IMR-90 (cell line): ENCODE data around the gene C15orf40. TPM values are rescaled to one million over a fixed set of nuclear protein-coding genes. Genes with fewer than 3 reads are reported as not detected.
"Not testable (repeated sequence)": the region's sequence is repeated elsewhere in the genome, so short reads cannot be mapped to it uniquely, and the experiment has no call there.

Experiments used
- ATAC-seq: fragments of 200-7000 bp; cut with Tn5 transposase; 2 replicates; pipeline ENCODE4 v1.9.1; 2020; ENCODE audit warnings: low read depth, mild to moderate bottlenecking, moderate library complexity
- BruUV-seq: library from RNA; stranded (reverse); fragments of 400-500 nt; replicated peaks from 2 replicates; lab custom pipeline; 2021; lab: Mats Ljungman, UMichigan
- CTCF ChIA-PET: fragments of 300-600 bp; formaldehyde crosslinking; extraction: SDS; loops from one replicate; lab custom pipeline; 2021; ENCODE audit warnings: antibody characterized with exemption; lab: Yijun Ruan, JAX
- POLR2A ChIA-PET: fragments of 300-600 bp; sonication (Branson Sonifier 250); formaldehyde crosslinking; loops from one replicate; lab custom pipeline; 2022; ENCODE audit warnings: antibody characterized with exemption; ENCODE audit not compliant: unreplicated experiment; lab: Charles Lee
- DNase-seq: peaks from one replicate; pipeline ENCODE4 v3.0.0; 2013
- H2AFZ ChIP-seq: replicated peaks from 2 replicates; pipeline ENCODE3; 2013; ENCODE audit warnings: low read length, mild to moderate bottlenecking; ENCODE audit not compliant: poor library complexity
- H2AK5ac ChIP-seq: 2 replicates; pipeline ENCODE4 v1.6.1; 2013; ENCODE audit warnings: low read depth, low read length, inconsistent platforms
- H2AK9ac ChIP-seq: replicated peaks from 2 replicates; pipeline ENCODE3; 2013; ENCODE audit warnings: mild to moderate bottlenecking, low read depth, low read length, moderate library complexity; ENCODE audit not compliant: poor library complexity
- H2BK120ac ChIP-seq: 2 replicates; pipeline ENCODE4 v1.6.1; 2013; ENCODE audit warnings: low read depth, low read length, inconsistent platforms
- H2BK15ac ChIP-seq: 3 replicates; pipeline ENCODE4 v1.6.1; 2013; ENCODE audit warnings: low read depth, low read length, inconsistent platforms
- H2BK20ac ChIP-seq: 2 replicates; pipeline ENCODE4 v1.6.1; 2013; ENCODE audit warnings: low read depth, mild to moderate bottlenecking, inconsistent platforms, low read length, moderate library complexity
- H2BK5ac ChIP-seq: 2 replicates; pipeline ENCODE4 v1.6.1; 2013; ENCODE audit warnings: mild to moderate bottlenecking, low read depth, low read length, inconsistent platforms; ENCODE audit not compliant: poor library complexity, severe bottlenecking
- H3K14ac ChIP-seq: replicated peaks from 2 replicates; pipeline ENCODE4 v1.6.1; 2013; ENCODE audit warnings: low read depth, low read length, inconsistent platforms
- H3K18ac ChIP-seq: 2 replicates; pipeline ENCODE4 v1.6.1; 2013; ENCODE audit warnings: low read depth, low read length, control low read depth
- H3K23ac ChIP-seq: 2 replicates; pipeline ENCODE4 v1.6.1; 2013; ENCODE audit warnings: low read depth, low read length, inconsistent platforms
- H3K27ac ChIP-seq: 2 replicates; pipeline ENCODE4 v1.5.1; 2013; ENCODE audit warnings: mild to moderate bottlenecking, control low read depth, low read length; ENCODE audit not compliant: insufficient read depth
- H3K27me3 ChIP-seq: 2 replicates; pipeline ENCODE4 v1.6.1; 2013; ENCODE audit warnings: low read length; ENCODE audit not compliant: control insufficient read depth, insufficient read depth
- H3K36me3 ChIP-seq: 2 replicates; pipeline ENCODE4 v1.6.1; 2013; ENCODE audit warnings: low read length, mixed read lengths; ENCODE audit not compliant: control insufficient read depth, insufficient read depth
- H3K4ac ChIP-seq: 2 replicates; pipeline ENCODE4 v1.6.1; 2013; ENCODE audit warnings: low read depth, low read length, inconsistent platforms
- H3K4me1 ChIP-seq: 2 replicates; pipeline ENCODE4 v1.6.1; 2013; ENCODE audit warnings: low read length, mixed read lengths; ENCODE audit not compliant: control insufficient read depth, insufficient read depth
- H3K4me2 ChIP-seq: 2 replicates; pipeline ENCODE4 v1.6.1; 2013; ENCODE audit warnings: low read depth, mild to moderate bottlenecking, control low read depth, low read length, moderate library complexity
- H3K4me3 ChIP-seq: 2 replicates; pipeline ENCODE4 v1.5.1; 2013; ENCODE audit warnings: low read depth, mild to moderate bottlenecking, control low read depth, low read length, moderate library complexity; ENCODE audit not compliant: insufficient read depth
- H3K56ac ChIP-seq: 2 replicates; pipeline ENCODE4 v1.6.1; 2013; ENCODE audit warnings: low read length, inconsistent platforms; ENCODE audit not compliant: insufficient read depth; ENCODE audit errors: extremely low read depth
- H3K79me1 ChIP-seq, 2 experiments: 2 replicates each; pipeline ENCODE4 v1.6.1; 2013; ENCODE audit warnings: low read length in 2 of 2, inconsistent platforms in 1 of 2, low read depth in 1 of 2
- H3K9ac ChIP-seq: 2 replicates; pipeline ENCODE4 v1.6.1; 2013; ENCODE audit warnings: low read depth, low read length, control low read depth
- H3K9me1 ChIP-seq: 2 replicates; pipeline ENCODE4 v1.6.1; 2013; ENCODE audit warnings: low read length, inconsistent platforms; ENCODE audit not compliant: insufficient read depth
- H3K9me3 ChIP-seq: 2 replicates; pipeline ENCODE4 v1.6.1; 2013; ENCODE audit warnings: low read length; ENCODE audit not compliant: control insufficient read depth, insufficient read depth
- H4K20me1 ChIP-seq: 2 replicates; pipeline ENCODE4 v1.6.1; 2013; ENCODE audit warnings: low read length, inconsistent platforms; ENCODE audit not compliant: insufficient read depth
- H4K5ac ChIP-seq: 2 replicates; pipeline ENCODE4 v1.6.1; 2013; ENCODE audit warnings: mild to moderate bottlenecking, low read depth, low read length, control low read depth
- H4K8ac ChIP-seq, 2 experiments: 2 replicates each; pipeline ENCODE4 v1.6.1; 2013; ENCODE audit warnings: low read depth in 2 of 2, low read length in 2 of 2, control low read depth in 1 of 2, inconsistent platforms in 1 of 2
- H4K91ac ChIP-seq: 2 replicates; pipeline ENCODE4 v1.6.1; 2013; ENCODE audit warnings: low read depth, low read length, inconsistent platforms; ENCODE audit not compliant: insufficient read depth
- CEBPB ChIP-seq: IDR thresholded peaks from 2 replicates; pipeline ENCODE4 v1.6.1; 2012; ENCODE audit warnings: low read depth, low read length, improper control_type of control experiment
- CHD1 ChIP-seq: IDR thresholded peaks from 2 replicates; pipeline ENCODE4 v1.6.1; 2012; ENCODE audit warnings: low read depth, low read length, improper control_type of control experiment
- FOS ChIP-seq: fragments of 150-350 bp; IDR thresholded peaks from 2 replicates; pipeline ENCODE4 v1.6.1; 2016; ENCODE audit warnings: low read depth, low read length
- MAFK ChIP-seq: IDR thresholded peaks from 2 replicates; pipeline ENCODE4 v1.6.1; 2012; ENCODE audit warnings: low read depth, low read length, improper control_type of control experiment
- POLR2A ChIP-seq: IDR thresholded peaks from 2 replicates; pipeline ENCODE4 v1.6.1; 2012; ENCODE audit warnings: mild to moderate bottlenecking, low read depth, low read length
- WGBS, 2 experiments: methylation state at CpG; one replicate each; pipeline versions ENCODE4 v1.1.5 to v1.1.7; 2013; ENCODE audit warnings: missing lambda C conversion rate in 2 of 2; ENCODE audit not compliant: insufficient read length in 1 of 2; ENCODE audit errors: extremely low coverage in 2 of 2; 5-methylcytosine and 5-hydroxymethylcytosine counted together
- dilution Hi-C: fragments of 300-500 bp; cut with HindIII; formaldehyde crosslinking; loops from one replicate; pipeline ENCODE4 v1.14.3; 2018; ENCODE audit warnings: low sequenced_read_pairs; ENCODE audit not compliant: unreplicated experiment
- in situ Hi-C: fragments of 300-500 bp; cut with MboI; formaldehyde crosslinking; loops from 3 replicates; pipeline ENCODE4 v1.14.3; 2019; ENCODE audit warnings: low sequenced_read_pairs, inconsistent platforms, mixed read lengths
- intact Hi-C: fragments of 100-400 bp; cut with micrococcal nuclease; formaldehyde crosslinking; loops from 2 replicates; pipeline ENCODE4 v1.10.0; 2022
- polyA plus RNA-seq, 3 experiments: library from polyadenylated mRNA; depleted of rRNA; stranded (reverse); fragments of >200 nt; gene quantifications; 2 replicates each; pipeline ENCODE4 v1.2.3, GENCODE V29; 2012; ENCODE audit warnings: low replicate concordance in 1 of 3
- total RNA-seq: library from RNA; depleted of rRNA; stranded (reverse); fragments of >200 nt; gene quantifications from 2 replicates; pipeline ENCODE4 v1.2.3, GENCODE V29; 2012

C15orf40 gene
- total and polyA plus RNA-seq, 2 of the 4 experiments (the other 2 are of a cell fraction): 7.0 to 10.7 TPM

- Histone ChIP-seq H3K27me3 (peaks cover 2% of the 10 kb centered on the region), H3K4me1 (no peaks in the 10 kb centered on the region), H3K36me3 (no peaks in the 10 kb centered on the region), H3K4me3 (no peak overlapping the region), H2BK15ac (no peak overlapping the region), H3K9me1 (no peaks in the 10 kb centered on the region), H2BK20ac (no peak overlapping the region), H4K5ac (no peak overlapping the region), H4K91ac (no peak overlapping the region), H4K8ac (no peak overlapping the region), H3K4ac (no peak overlapping the region), H3K18ac (no peak overlapping the region), H4K20me1 (no peaks in the 10 kb centered on the region), H3K14ac (no peak overlapping the region), H3K79me1 (no peaks in the 10 kb centered on the region), H2BK5ac (no peak overlapping the region), H2AK5ac (no peak overlapping the region), H3K56ac (no peak overlapping the region), H2BK120ac (no peak overlapping the region), H3K23ac (no peak overlapping the region), H2AK9ac (no peak overlapping the region), H3K9ac (no peak overlapping the region), H3K27ac (no peak overlapping the region), H3K4me2 (no peak overlapping the region), H3K9me3 (no peaks in the 10 kb centered on the region), H2AFZ (no peak overlapping the region)
- BruUV-seq: no TSS peak
- ChIA-PET CTCF (interaction anchor here (0.6 kb wide), 1 partner anchor 86 kb away, joined by 3 read pairs; no protein-coding TSS in a partner anchor), POLR2A (no interaction called here)
- DNase-seq (no peak), ATAC-seq (no peak)
- in situ Hi-C loops: no loop called here
- dilution Hi-C loops: no loop called here
- WGBS, 2 experiments: 0% methylated on average over 1 of the region's 8 CpGs; no CpG with 5 or more reads in 1 of the 2 experiments
- intact Hi-C loops: no loop called here
- TF ChIP-seq MAFK (no peak), FOS (no peak), POLR2A (no peak), CEBPB (0 out of 2 replicates have a peak, but pooled peaks have one; percentile 6), CHD1 (no peak)
These were observed 68.7 kb downstream of the C15orf40 start for GRCh38 chr15:82942691-82943090.

GRCh38 chr15:82939678-82940077 is 71.8 kb downstream of the C15orf40 start:
- H3K9me3 ChIP-seq, ATAC-seq, H4K20me1 ChIP-seq, H2AFZ ChIP-seq, H3K4ac ChIP-seq, H3K4me1 ChIP-seq, H2BK20ac ChIP-seq, in situ Hi-C loops, dilution Hi-C loops, H3K23ac ChIP-seq, H3K4me2 ChIP-seq, H4K8ac ChIP-seq, H3K4me3 ChIP-seq, H3K14ac ChIP-seq, POLR2A ChIA-PET, H3K9me1 ChIP-seq, H4K91ac ChIP-seq, H2BK120ac ChIP-seq, H4K5ac ChIP-seq, H3K79me1 ChIP-seq, H3K18ac ChIP-seq, BruUV-seq, H3K27ac ChIP-seq, H3K27me3 ChIP-seq, H2AK5ac ChIP-seq, CTCF ChIA-PET, H2BK5ac ChIP-seq, H2AK9ac ChIP-seq, H3K36me3 ChIP-seq, H3K56ac ChIP-seq, DNase-seq, H3K9ac ChIP-seq, H2BK15ac ChIP-seq, intact Hi-C loops: not testable (repeated sequence)
- no CpG with 5 or more reads among the region's 6 CpGs for WGBS, 2 experiments
